Body of pancreas (tissue), 4 donors: ENCODE data around the gene ZBTB48.

Experiments used
- POLR2A ChIP-seq, 3 donors: fragments of 450-650 bp; IDR thresholded peaks; one replicate each; pipeline ENCODE4 v1.6.1; 2016; ENCODE audit warnings: antibody characterized with exemption in 3 of 3, mild to moderate bottlenecking in 2 of 3
- TF ChIP-seq, protein P1 (sequence below), 7 experiments: fragments of 450-650 bp in 4 of 7; fragments of 200-600 bp in 3 of 7; sonication (generic) in 3 of 7; IDR thresholded peaks; one replicate each; pipeline ENCODE4 v1.5.1; 2016 to 2019; ENCODE audit warnings: antibody characterized with exemption in 7 of 7

DNA sequence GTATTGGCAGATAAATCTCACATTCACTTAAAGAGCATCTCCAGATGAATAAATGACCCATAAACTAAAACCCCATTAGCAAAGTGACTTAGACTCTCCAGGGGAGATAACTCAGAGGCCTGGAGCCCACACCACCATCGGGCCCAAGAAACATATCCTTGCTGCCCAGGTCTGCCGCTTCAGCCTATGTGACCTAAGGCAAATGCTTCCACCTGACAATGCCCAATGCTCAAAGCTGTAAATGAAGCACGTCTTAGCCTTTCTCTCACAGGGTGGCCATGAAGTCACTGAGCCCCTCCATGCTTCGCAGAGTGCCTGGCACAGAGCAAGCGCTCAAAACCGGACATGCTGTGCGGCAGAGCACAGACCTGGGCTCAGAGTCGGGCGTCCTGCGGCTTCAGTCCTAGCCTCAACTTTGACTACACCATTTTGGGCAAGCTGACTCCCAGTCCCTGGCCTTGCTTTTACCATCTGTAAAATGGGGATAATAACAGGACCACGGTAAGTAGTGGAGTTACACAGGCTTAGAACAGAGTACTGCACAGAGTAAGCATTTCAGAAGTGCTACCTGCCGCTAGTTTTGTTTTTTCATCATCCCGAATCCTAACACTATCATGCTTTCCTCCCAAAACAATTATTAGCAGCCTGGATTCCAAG, 49.2 kb upstream of the ZBTB48 start:
- TF ChIP-seq, protein P1, sequence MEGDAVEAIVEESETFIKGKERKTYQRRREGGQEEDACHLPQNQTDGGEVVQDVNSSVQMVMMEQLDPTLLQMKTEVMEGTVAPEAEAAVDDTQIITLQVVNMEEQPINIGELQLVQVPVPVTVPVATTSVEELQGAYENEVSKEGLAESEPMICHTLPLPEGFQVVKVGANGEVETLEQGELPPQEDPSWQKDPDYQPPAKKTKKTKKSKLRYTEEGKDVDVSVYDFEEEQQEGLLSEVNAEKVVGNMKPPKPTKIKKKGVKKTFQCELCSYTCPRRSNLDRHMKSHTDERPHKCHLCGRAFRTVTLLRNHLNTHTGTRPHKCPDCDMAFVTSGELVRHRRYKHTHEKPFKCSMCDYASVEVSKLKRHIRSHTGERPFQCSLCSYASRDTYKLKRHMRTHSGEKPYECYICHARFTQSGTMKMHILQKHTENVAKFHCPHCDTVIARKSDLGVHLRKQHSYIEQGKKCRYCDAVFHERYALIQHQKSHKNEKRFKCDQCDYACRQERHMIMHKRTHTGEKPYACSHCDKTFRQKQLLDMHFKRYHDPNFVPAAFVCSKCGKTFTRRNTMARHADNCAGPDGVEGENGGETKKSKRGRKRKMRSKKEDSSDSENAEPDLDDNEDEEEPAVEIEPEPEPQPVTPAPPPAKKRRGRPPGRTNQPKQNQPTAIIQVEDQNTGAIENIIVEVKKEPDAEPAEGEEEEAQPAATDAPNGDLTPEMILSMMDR (IDR thresholded peaks at IDR 0.05), result no peak
- no peak for TF ChIP-seq POLR2A (IDR thresholded peaks at IDR 0.05)
